ENCODE measurements around the gene DNASE1.

DNA sequence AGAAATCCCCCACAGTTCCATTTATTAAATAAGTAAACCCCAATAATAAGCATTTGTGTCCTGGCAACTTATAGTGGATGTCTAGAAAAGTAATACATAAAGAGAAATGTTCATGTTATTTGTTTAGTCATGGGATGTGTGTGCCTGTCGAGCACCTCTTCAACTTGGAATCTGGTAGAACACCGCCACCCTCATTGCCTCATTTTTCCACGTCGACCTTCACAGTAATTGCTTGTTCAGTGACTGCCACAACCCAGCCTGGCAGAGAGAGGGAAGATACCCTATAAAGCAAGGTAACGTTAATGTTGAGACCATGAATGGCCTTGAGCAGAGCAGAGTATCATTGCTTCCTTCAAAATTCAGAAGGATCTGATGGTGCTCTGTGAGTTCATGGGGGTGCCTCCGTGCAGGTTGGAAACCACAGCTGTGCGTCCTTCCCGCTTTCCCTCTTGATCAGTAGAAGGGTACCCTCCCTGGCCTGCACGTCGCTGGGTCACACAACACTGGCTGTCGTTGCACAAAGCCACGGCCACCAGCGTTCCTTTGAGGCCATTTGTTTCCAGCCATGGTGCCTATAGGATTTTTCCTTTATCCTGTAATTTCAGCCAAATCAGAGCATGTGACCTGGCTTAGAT, 3.7 kb upstream of the DNASE1 start:
- no peak for TF ChIP-seq CTCF (IDR thresholded peaks at IDR 0.05; ENCODE audit: low read depth, low read length)
- TF ChIP-seq EZH2phosphoT487 (IDR thresholded peaks at IDR 0.05; ENCODE audit: low read depth): no peak
